ENCODE results near the gene ASCL2.

Gene ASCL2

GRCh38 chr11:2301631-2302305 is 31.4 kb upstream of the ASCL2 start, which contains the start of the genes C11orf21 and TSPAN32:
Gene C11orf21, minus strand, starts transcription at chr11:2301918. Its CDS starts 110 bp downstream, at chr11:2301808.
Gene TSPAN32, plus strand, starts transcription at chr11:2302013. Its CDS starts 137 bp downstream, at chr11:2302150.
- TF ChIP-seq SP1 (IDR thresholded peaks at IDR 0.05), result no peak
- no peak for TF ChIP-seq LEF1 (IDR thresholded peaks at IDR 0.05; ENCODE audit: borderline replicate concordance)
- TF ChIP-seq TARDBP (IDR thresholded peaks at IDR 0.05), result no peak
- TF ChIP-seq FOXA1 (IDR thresholded peaks at IDR 0.05), result no peak
- TF ChIP-seq FOXK2 (IDR thresholded peaks at IDR 0.05), result no peak
- TF ChIP-seq CTBP1 (IDR thresholded peaks at IDR 0.05; ENCODE audit: borderline replicate concordance), result no peak
- no peak for TF ChIP-seq NFRKB (IDR thresholded peaks at IDR 0.05)
- no peak for TF ChIP-seq SUZ12 (IDR thresholded peaks at IDR 0.05)
- TF ChIP-seq ZNF384 (IDR thresholded peaks at IDR 0.05), result no peak
- TF ChIP-seq ELF4 (IDR thresholded peaks at IDR 0.05), result no peak
- no peak for TF ChIP-seq PKNOX1 (IDR thresholded peaks at IDR 0.05)
- no peak for TF ChIP-seq ARNT (IDR thresholded peaks at IDR 0.05)
- TF ChIP-seq L3MBTL2 (conservative IDR thresholded peaks at IDR 0.05), result no peak
- ChIA-PET POLR2A (no interaction called here), CTCF (interaction anchor here (1.9 kb wide), 1 partner anchor 119 kb away, joined by 10 read pairs; no protein-coding TSS in a partner anchor)
- no peak for DNase-seq (ENCODE audit: extremely low spot score)

DNA sequence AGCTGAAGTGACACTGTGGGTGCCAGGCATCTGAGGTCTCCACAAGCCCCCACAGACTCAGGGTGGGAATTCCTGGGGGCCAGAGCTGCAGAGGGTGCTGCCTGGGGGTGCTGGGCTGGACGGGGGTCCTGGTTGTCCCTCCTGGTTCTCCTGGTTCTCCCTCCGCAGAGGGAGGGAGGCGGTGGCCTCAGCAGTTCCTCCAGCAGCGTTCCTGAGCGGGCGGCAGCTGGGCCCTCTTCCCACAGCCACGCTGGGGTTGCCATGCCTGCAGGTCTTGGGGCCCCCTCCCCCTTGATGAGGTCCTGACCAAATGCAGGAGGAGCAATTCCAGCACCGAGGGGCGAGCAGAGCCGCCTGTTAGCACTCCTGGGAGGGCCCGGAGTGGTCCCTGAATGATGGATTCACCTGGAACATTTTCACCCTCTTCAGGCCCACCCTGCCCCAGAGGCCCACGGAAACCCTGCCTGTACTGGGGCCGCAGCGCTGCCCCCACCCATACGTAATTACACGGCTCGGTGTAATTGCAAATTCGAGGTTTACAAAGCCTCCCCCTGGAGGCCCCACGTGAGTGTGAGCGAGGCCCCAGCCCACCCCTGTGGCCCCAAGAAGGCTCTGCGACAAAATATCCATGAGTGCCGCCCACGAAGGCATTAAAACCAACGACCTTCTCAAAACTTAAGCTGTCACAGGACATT is 30.7 kb upstream of the ASCL2 start:
- CTCF ChIA-PET, result interaction anchor here (1.9 kb wide), 1 partner anchor 119 kb away, joined by 10 read pairs; no protein-coding TSS in a partner anchor
- no peak for DNase-seq (ENCODE audit: extremely low spot score)
- POLR2A ChIA-PET, result no interaction called here
- TF ChIP-seq ELF4 (IDR thresholded peaks at IDR 0.05), result no peak
- TF ChIP-seq BHLHE40 (IDR thresholded peaks at IDR 0.05; ENCODE audit: borderline replicate concordance), result no peak
- TF ChIP-seq PKNOX1 (IDR thresholded peaks at IDR 0.05), result no peak
- TF ChIP-seq NFRKB (IDR thresholded peaks at IDR 0.05), result no peak
- no peak for TF ChIP-seq TARDBP (IDR thresholded peaks at IDR 0.05)
- TF ChIP-seq ZNF384 (IDR thresholded peaks at IDR 0.05), result no peak
- TF ChIP-seq L3MBTL2 (conservative IDR thresholded peaks at IDR 0.05), result no peak
- TF ChIP-seq FOXK2 (IDR thresholded peaks at IDR 0.05), result no peak
- no peak for TF ChIP-seq SUZ12 (IDR thresholded peaks at IDR 0.05)
- TF ChIP-seq ARNT (IDR thresholded peaks at IDR 0.05), result no peak
- no peak for TF ChIP-seq FOXM1 (IDR thresholded peaks at IDR 0.05; ENCODE audit: borderline replicate concordance)
- no peak for TF ChIP-seq HDGF (IDR thresholded peaks at IDR 0.05; ENCODE audit: borderline replicate concordance)
- TF ChIP-seq CTBP1 (IDR thresholded peaks at IDR 0.05; ENCODE audit: borderline replicate concordance), result no peak
- no peak for TF ChIP-seq SP1 (IDR thresholded peaks at IDR 0.05)
- TF ChIP-seq FOXA1 (IDR thresholded peaks at IDR 0.05), result no peak
- TF ChIP-seq LEF1 (IDR thresholded peaks at IDR 0.05; ENCODE audit: borderline replicate concordance), result no peak

GRCh38 chr11:2300290-2300935 is 30.0 kb upstream of the ASCL2 start:
- ChIA-PET CTCF (interaction anchor here (1.8 kb wide), 1 partner anchor 101 kb away, joined by 7 read pairs; no protein-coding TSS in a partner anchor), POLR2A (no interaction called here)
- TF ChIP-seq ARNT (IDR thresholded peaks at IDR 0.05), result no peak
- no peak for DNase-seq (ENCODE audit: extremely low spot score)

- TF ChIP-seq TARDBP (IDR thresholded peaks at IDR 0.05) (no peak), LEF1 (IDR thresholded peaks at IDR 0.05; ENCODE audit: borderline replicate concordance) (no peak), CTBP1 (IDR thresholded peaks at IDR 0.05; ENCODE audit: borderline replicate concordance) (no peak), ARNT (IDR thresholded peaks at IDR 0.05) (no peak), PKNOX1 (IDR thresholded peaks at IDR 0.05) (no peak), FOXA1 (IDR thresholded peaks at IDR 0.05) (no peak), HDGF (IDR thresholded peaks at IDR 0.05; ENCODE audit: borderline replicate concordance) (no peak), NFRKB (IDR thresholded peaks at IDR 0.05) (no peak), L3MBTL2 (conservative IDR thresholded peaks at IDR 0.05) (no peak), ELF4 (IDR thresholded peaks at IDR 0.05) (no peak), ZNF384 (IDR thresholded peaks at IDR 0.05) (no peak), SP1 (IDR thresholded peaks at IDR 0.05) (no peak), SUZ12 (IDR thresholded peaks at IDR 0.05) (no peak), BHLHE40 (IDR thresholded peaks at IDR 0.05; ENCODE audit: borderline replicate concordance) (no peak), FOXK2 (IDR thresholded peaks at IDR 0.05) (no peak)
- DNase-seq (ENCODE audit: extremely low spot score), result no peak
- CTCF ChIA-PET, result interaction anchor here (1.2 to 1.8 kb wide), 3 partner anchors 100 to 136 kb away, joined by 3 to 7 read pairs (median 6); no protein-coding TSS in a partner anchor
- POLR2A ChIA-PET, result no interaction called here
These were observed 29.4 kb upstream of the ASCL2 start for GRCh38 chr11:2299773-2300172.

- peak; percentile 35 for DNase-seq (ENCODE audit: extremely low spot score)
- no peak for TF ChIP-seq FOXA1 (IDR thresholded peaks at IDR 0.05)
- no peak for TF ChIP-seq TARDBP (IDR thresholded peaks at IDR 0.05)
- TF ChIP-seq BHLHE40 (IDR thresholded peaks at IDR 0.05; ENCODE audit: borderline replicate concordance), result no peak
- no peak for TF ChIP-seq FOXM1 (IDR thresholded peaks at IDR 0.05; ENCODE audit: borderline replicate concordance)
- TF ChIP-seq FOXK2 (IDR thresholded peaks at IDR 0.05), result no peak
- no peak for TF ChIP-seq SP1 (IDR thresholded peaks at IDR 0.05)
- no peak for TF ChIP-seq NFRKB (IDR thresholded peaks at IDR 0.05)
- TF ChIP-seq ZNF384 (IDR thresholded peaks at IDR 0.05), result no peak
- no peak for TF ChIP-seq CTBP1 (IDR thresholded peaks at IDR 0.05; ENCODE audit: borderline replicate concordance)
- no peak for TF ChIP-seq SUZ12 (IDR thresholded peaks at IDR 0.05)
- no peak for TF ChIP-seq L3MBTL2 (conservative IDR thresholded peaks at IDR 0.05)
- TF ChIP-seq ARNT (IDR thresholded peaks at IDR 0.05), result no peak
- TF ChIP-seq HDGF (IDR thresholded peaks at IDR 0.05; ENCODE audit: borderline replicate concordance), result no peak
- TF ChIP-seq PKNOX1 (IDR thresholded peaks at IDR 0.05), result no peak
- ChIA-PET POLR2A (no interaction called here), CTCF (interaction anchor here (1.2 to 1.8 kb wide), 3 partner anchors 99 to 135 kb away, joined by 3 to 7 read pairs (median 6); no protein-coding TSS in a partner anchor)
These were observed 28.7 kb upstream of the ASCL2 start for GRCh38 chr11:2298795-2299761.
